Keratinocyte (primary cell): Measurements from ENCODE around the gene ENPP3. TPM values are rescaled to one million over a fixed set of nuclear protein-coding genes. Genes with fewer than 3 reads are reported as not detected.

Experiments used
- DNase-seq: peaks from one replicate; pipeline ENCODE4 v3.0.0-alpha.2; 2011; ENCODE audit warnings: low read depth, missing footprints, low spot score
- FAIRE-seq: peaks from 2 replicates; lab custom pipeline; 2011; peaks lifted over from hg19 to GRCh38; lab: Jason Lieb, UNC
- H2AFZ ChIP-seq: 2 replicates; pipeline ENCODE4 v1.6.0; 2012; ENCODE audit warnings: low read length, control low read depth, inconsistent platforms; ENCODE audit not compliant: control insufficient read depth
- H3K27ac ChIP-seq: 2 replicates; pipeline ENCODE4 v1.5.1; 2011; ENCODE audit warnings: low read length; ENCODE audit not compliant: control insufficient read depth, insufficient read depth
- H3K27me3 ChIP-seq: 3 replicates; pipeline ENCODE4 v1.6.0; 2011; ENCODE audit warnings: low read length; ENCODE audit not compliant: control insufficient read depth, insufficient read depth; ENCODE audit errors: extremely low read depth
- H3K36me3 ChIP-seq, 2 experiments: 2 replicates in 1 of 2; 3 replicates in 1 of 2; pipeline ENCODE4 v1.5.1; 2011; ENCODE audit warnings: low read length in 2 of 2, mild to moderate bottlenecking in 1 of 2; ENCODE audit not compliant: control insufficient read depth in 2 of 2, insufficient read depth in 2 of 2; ENCODE audit errors: extremely low read depth in 1 of 2
- H3K4me1 ChIP-seq: 3 replicates; pipeline ENCODE4 v1.5.1; 2011; ENCODE audit warnings: low read length; ENCODE audit not compliant: control insufficient read depth, insufficient read depth; ENCODE audit errors: extremely low read depth
- H3K4me2 ChIP-seq: 3 replicates; pipeline ENCODE4 v1.6.0; 2011; ENCODE audit warnings: low read depth, low read length; ENCODE audit not compliant: control insufficient read depth, insufficient read depth; ENCODE audit errors: extremely low read depth
- H3K4me3 ChIP-seq, 3 experiments: fragments of 200-600 bp in 1 of 3; sonication (generic) in 1 of 3; 2 replicates in 2 of 3; 3 replicates in 1 of 3; pipeline ENCODE4 v1.5.1; 2011 to 2016; ENCODE audit warnings: low read length in 3 of 3, mild to moderate bottlenecking in 3 of 3, control low read depth in 2 of 3, inconsistent platforms in 1 of 3, low read depth in 1 of 3, mixed read lengths in 1 of 3, mixed run types in 1 of 3, moderate library complexity in 1 of 3; ENCODE audit not compliant: control insufficient read depth in 2 of 3, insufficient read depth in 2 of 3; ENCODE audit errors: extremely low read depth in 1 of 3
- H3K79me2 ChIP-seq: 2 replicates; pipeline ENCODE4 v1.6.0; 2012; ENCODE audit warnings: low read length; ENCODE audit not compliant: control insufficient read depth, insufficient read depth
- H3K9ac ChIP-seq: 3 replicates; pipeline ENCODE4 v1.6.0; 2011; ENCODE audit warnings: low read length; ENCODE audit not compliant: control insufficient read depth, insufficient read depth; ENCODE audit errors: extremely low read depth
- H3K9me1 ChIP-seq: 3 replicates; pipeline ENCODE4 v1.6.0; 2011; ENCODE audit warnings: low read length; ENCODE audit not compliant: control insufficient read depth, insufficient read depth; ENCODE audit errors: extremely low read depth
- H3K9me3 ChIP-seq: 2 replicates; pipeline ENCODE4 v1.5.1; 2012; ENCODE audit warnings: low read depth, low read length; ENCODE audit not compliant: control insufficient read depth
- H4K20me1 ChIP-seq: 3 replicates; pipeline ENCODE4 v1.6.0; 2011; ENCODE audit warnings: low read length; ENCODE audit not compliant: control insufficient read depth, insufficient read depth; ENCODE audit errors: extremely low read depth
- CTCF ChIP-seq, 3 experiments: IDR thresholded peaks in 1 of 3; conservative IDR thresholded peaks in 1 of 3; optimal IDR thresholded peaks in 1 of 3; 2 replicates in 2 of 3; 3 replicates in 1 of 3; pipeline versions ENCODE3 to v1.5.1; 2011; ENCODE audit warnings: low read length in 3 of 3, mild to moderate bottlenecking in 3 of 3, moderate library complexity in 2 of 3, control low read depth in 1 of 3, inconsistent platforms in 1 of 3; ENCODE audit not compliant: insufficient read depth in 2 of 3; ENCODE audit errors: extremely low read depth in 1 of 3
- EZH2 ChIP-seq: IDR thresholded peaks from one replicate; pipeline ENCODE4 v1.6.1; 2012; ENCODE audit warnings: inconsistent platforms, mild to moderate bottlenecking, low read length, moderate library complexity
- dilution Hi-C: fragments of 300-500 bp; cut with MboI; formaldehyde crosslinking; loops from one replicate; pipeline ENCODE4 v1.7.0; 2020; ENCODE audit warnings: low sequenced_read_pairs; ENCODE audit not compliant: extremely low pct_ligation_motif_present
- polyA plus RNA-seq, 5 experiments: library from polyadenylated mRNA; depleted of rRNA in 3 of 5; stranded (reverse) in 3 of 5; stranded (forward) in 1 of 5; unstranded in 1 of 5; fragments of >200 nt; gene quantifications; 1 replicate in 1 of 5; 2 replicates in 3 of 5; 3 replicates in 1 of 5; pipeline versions ENCODE4 v1.2.1 to v1.2.3, GENCODE V29; 2011 to 2012; ENCODE audit warnings: missing spikeins in 2 of 5, low read depth in 1 of 5, low replicate concordance in 1 of 5

The ENPP3 gene
- polyA plus RNA-seq, 1 donor (not counting 4 experiments of a cell fraction or from before 2014, with no cell fraction given): not detected

- Histone ChIP-seq H3K27ac (no peak overlapping the region), H3K4me1 (no peaks in the 10 kb centered on the region), H3K79me2 (no peaks in the 10 kb centered on the region), H3K4me3 (no peak overlapping the region), H2AFZ (no peak overlapping the region), H3K9me1 (no peaks in the 10 kb centered on the region), H3K4me2 (no peak overlapping the region), H3K36me3 (no peaks in the 10 kb centered on the region), H3K9me3 (no peaks in the 10 kb centered on the region), H3K9ac (no peak overlapping the region), H4K20me1 (no peaks in the 10 kb centered on the region), H3K27me3 (no peaks in the 10 kb centered on the region)
- DNase-seq: no peak
- dilution Hi-C loops: no loop called here
- no peak for TF ChIP-seq CTCF (optimal IDR thresholded peaks at IDR 0.05 in 1 of 3, IDR thresholded peaks at IDR 0.05 in 1 of 3, conservative IDR thresholded peaks at IDR 0.05 in 1 of 3; ENCODE audit: extremely low read depth in 1 of 3, insufficient read depth in 2 of 3, low read length in 3 of 3)
- TF ChIP-seq EZH2: no peak
- no peak for FAIRE-seq
These were observed 103.1 kb downstream of the ENPP3 start for GRCh38 chr6:131740161-131740560.

GRCh38 chr6:131741688-131742393, 104.7 kb downstream of the ENPP3 start:
- Histone ChIP-seq H3K27ac (no peak overlapping the region), H3K79me2 (no peaks in the 10 kb centered on the region), H3K36me3 (no peaks in the 10 kb centered on the region), H3K4me3 (no peak overlapping the region), H3K9me3 (no peaks in the 10 kb centered on the region), H4K20me1 (no peaks in the 10 kb centered on the region), H3K9me1 (no peaks in the 10 kb centered on the region), H3K4me2 (no peak overlapping the region), H2AFZ (no peak overlapping the region), H3K9ac (no peak overlapping the region), H3K27me3 (no peaks in the 10 kb centered on the region), H3K4me1 (no peaks in the 10 kb centered on the region)
- dilution Hi-C loops: no loop called here
- no peak for TF ChIP-seq EZH2
- no peak for TF ChIP-seq CTCF (optimal IDR thresholded peaks at IDR 0.05 in 1 of 3, IDR thresholded peaks at IDR 0.05 in 1 of 3, conservative IDR thresholded peaks at IDR 0.05 in 1 of 3; ENCODE audit: extremely low read depth in 1 of 3, insufficient read depth in 2 of 3, low read length in 3 of 3)
- no peak for FAIRE-seq
- no peak for DNase-seq
